Measurements from ENCODE around the gene CADM2.

The CADM2 gene

DNA sequence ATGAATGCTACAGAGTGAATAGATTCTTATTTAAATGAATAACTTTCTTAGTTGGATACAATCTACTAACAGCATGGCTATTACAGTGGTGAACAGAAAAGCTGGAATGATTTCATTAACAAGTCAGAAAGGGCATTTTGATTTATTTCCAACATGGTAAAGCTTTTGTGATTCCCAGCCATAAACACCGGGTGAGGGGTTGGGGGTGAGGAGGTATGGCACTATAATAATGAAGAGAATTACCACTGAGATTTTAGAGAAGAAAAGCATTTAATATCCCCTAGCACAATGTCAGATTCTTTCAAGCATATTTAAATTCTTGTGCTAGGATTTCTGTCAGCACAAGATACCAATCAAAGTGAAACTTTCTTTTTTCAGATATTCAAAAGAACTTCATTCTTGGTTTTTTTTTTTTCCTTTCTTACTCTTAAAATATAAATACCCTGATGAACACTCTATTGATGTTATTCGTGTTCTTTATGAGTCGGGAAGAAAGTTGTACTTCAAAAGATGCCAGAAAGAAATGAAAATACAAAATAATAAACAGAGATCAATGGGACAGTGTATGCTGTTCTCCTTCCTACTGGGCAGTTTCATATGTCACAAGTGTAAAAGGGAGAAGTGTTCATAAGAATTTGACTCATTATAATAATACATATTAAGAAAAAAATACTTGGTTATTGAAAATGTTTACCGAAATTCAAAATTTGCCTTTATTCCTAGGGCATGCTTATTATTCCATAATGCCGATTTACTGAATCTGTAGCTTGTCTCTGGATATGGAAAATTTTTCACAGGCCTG, 522.8 kb downstream of the CADM2 start:
- no peaks in the 10 kb centered on the region for H3K27me3 ChIP-seq (replicated peaks; ENCODE audit: control insufficient read depth, insufficient read depth, low read length)
- H3K36me3 ChIP-seq (ENCODE audit: control insufficient read depth, insufficient read depth, low read length): no peaks in the 10 kb centered on the region
- no peak for DNase-seq (ENCODE audit: extremely low read depth, insufficient read length)
- TF ChIP-seq, protein P1, sequence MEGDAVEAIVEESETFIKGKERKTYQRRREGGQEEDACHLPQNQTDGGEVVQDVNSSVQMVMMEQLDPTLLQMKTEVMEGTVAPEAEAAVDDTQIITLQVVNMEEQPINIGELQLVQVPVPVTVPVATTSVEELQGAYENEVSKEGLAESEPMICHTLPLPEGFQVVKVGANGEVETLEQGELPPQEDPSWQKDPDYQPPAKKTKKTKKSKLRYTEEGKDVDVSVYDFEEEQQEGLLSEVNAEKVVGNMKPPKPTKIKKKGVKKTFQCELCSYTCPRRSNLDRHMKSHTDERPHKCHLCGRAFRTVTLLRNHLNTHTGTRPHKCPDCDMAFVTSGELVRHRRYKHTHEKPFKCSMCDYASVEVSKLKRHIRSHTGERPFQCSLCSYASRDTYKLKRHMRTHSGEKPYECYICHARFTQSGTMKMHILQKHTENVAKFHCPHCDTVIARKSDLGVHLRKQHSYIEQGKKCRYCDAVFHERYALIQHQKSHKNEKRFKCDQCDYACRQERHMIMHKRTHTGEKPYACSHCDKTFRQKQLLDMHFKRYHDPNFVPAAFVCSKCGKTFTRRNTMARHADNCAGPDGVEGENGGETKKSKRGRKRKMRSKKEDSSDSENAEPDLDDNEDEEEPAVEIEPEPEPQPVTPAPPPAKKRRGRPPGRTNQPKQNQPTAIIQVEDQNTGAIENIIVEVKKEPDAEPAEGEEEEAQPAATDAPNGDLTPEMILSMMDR (IDR thresholded peaks at IDR 0.05; ENCODE audit: insufficient read depth, low read length, poor library complexity, severe bottlenecking): no peak
- no peak overlapping the region for H3K4me3 ChIP-seq (replicated peaks; ENCODE audit: low read depth, low read length)

DNA sequence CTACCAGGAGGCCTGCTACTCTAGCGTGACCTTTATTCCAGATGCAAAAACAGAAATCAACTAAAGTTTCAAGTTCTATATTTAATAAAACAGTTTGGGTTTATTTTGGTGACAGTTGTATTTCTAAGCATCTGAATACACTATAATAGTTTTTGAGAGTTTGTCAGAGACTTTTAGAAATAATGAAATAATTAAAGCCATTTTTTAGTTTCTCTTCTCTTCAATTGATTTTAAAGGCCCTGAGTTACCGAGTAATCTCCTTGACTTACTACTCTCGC, 523.4 kb downstream of the CADM2 start:
- TF ChIP-seq, protein P1 (IDR thresholded peaks at IDR 0.05; ENCODE audit: insufficient read depth, low read length, poor library complexity, severe bottlenecking): no peak
- no peaks in the 10 kb centered on the region for H3K36me3 ChIP-seq (ENCODE audit: control insufficient read depth, insufficient read depth, low read length)
- DNase-seq (ENCODE audit: extremely low read depth, insufficient read length): no peak
- no peaks in the 10 kb centered on the region for H3K27me3 ChIP-seq (replicated peaks; ENCODE audit: control insufficient read depth, insufficient read depth, low read length)
- H3K4me3 ChIP-seq (replicated peaks; ENCODE audit: low read depth, low read length): no peak overlapping the region

DNA sequence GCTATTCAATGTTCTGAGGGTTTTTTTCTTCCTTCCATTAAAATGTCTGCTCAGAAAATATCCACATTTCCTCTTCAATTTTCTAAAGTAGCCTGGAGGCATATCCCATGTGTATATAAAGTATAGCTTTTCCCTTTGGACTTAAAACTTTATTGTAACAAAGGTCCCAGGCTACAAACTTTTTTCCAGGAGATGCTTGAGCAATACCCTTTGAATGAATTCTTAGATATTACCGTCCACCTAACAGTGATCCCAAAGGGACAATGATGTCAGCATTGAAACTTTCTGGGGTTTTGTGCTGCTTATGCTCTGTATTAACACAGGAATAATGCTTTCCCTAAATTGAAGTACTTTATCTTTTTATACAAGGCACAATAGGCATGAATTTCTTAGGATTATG, 525.2 kb downstream of the CADM2 start:
- Histone ChIP-seq H3K4me3 (replicated peaks; ENCODE audit: low read depth, low read length) (no peak overlapping the region), H3K36me3 (ENCODE audit: control insufficient read depth, insufficient read depth, low read length) (no peaks in the 10 kb centered on the region), H3K27me3 (replicated peaks; ENCODE audit: control insufficient read depth, insufficient read depth, low read length) (no peaks in the 10 kb centered on the region)
- TF ChIP-seq, protein P1 (IDR thresholded peaks at IDR 0.05; ENCODE audit: insufficient read depth, low read length, poor library complexity, severe bottlenecking): no peak
- DNase-seq (ENCODE audit: extremely low read depth, insufficient read length): no peak

DNA sequence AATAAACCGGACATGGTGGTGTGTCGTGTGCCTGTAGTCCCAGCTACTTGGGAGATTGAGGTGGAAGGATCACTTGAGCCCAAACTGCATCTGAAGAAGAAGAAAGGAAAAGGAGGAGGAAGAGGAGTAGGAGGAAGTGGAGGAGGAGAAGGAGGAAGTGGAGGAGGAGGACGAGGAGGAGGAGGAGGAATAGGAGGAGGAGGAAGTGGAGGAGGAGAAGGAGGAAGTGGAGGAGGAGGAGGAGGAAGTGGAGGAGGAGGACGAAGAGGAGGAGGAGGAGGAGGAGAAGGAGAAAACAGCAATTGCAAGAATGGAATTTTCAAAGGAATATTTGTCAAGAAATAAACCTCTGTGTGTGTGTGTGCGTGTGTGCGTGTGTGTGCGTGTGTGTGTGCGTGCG, 528.6 kb downstream of the CADM2 start:
- Histone ChIP-seq H3K4me3 (replicated peaks; ENCODE audit: low read depth, low read length) (no peak overlapping the region), H3K27me3 (replicated peaks; ENCODE audit: control insufficient read depth, insufficient read depth, low read length) (no peaks in the 10 kb centered on the region), H3K36me3 (ENCODE audit: control insufficient read depth, insufficient read depth, low read length) (no peaks in the 10 kb centered on the region)
- DNase-seq (ENCODE audit: extremely low read depth, insufficient read length): no peak
- TF ChIP-seq, protein P1 (IDR thresholded peaks at IDR 0.05; ENCODE audit: insufficient read depth, low read length, poor library complexity, severe bottlenecking): no peak

DNA sequence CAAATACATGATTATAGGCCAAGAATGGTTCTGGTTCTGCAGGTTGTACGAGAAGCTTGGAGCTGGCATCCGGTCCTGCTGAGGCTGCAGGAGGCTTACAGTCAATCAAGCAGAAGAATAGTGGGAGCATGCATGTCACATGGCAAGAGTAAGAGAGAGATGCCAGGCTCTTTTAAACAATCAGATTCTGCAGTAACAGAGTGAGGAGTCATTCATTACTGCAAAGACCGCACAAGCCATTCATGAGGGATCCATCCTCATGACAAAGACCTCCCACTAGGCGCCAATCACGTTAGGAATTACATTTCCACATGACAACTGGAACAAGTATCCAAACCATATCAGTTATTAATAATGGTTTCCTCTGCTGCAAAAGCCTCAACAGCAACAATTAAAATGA, 536.8 kb downstream of the CADM2 start:
- no peak for DNase-seq (ENCODE audit: extremely low read depth, insufficient read length)
- TF ChIP-seq, protein P1 (IDR thresholded peaks at IDR 0.05; ENCODE audit: insufficient read depth, low read length, poor library complexity, severe bottlenecking): no peak
- Histone ChIP-seq H3K36me3 (ENCODE audit: control insufficient read depth, insufficient read depth, low read length) (no peaks in the 10 kb centered on the region), H3K4me3 (replicated peaks; ENCODE audit: low read depth, low read length) (no peak overlapping the region), H3K27me3 (replicated peaks; ENCODE audit: control insufficient read depth, insufficient read depth, low read length) (no peaks in the 10 kb centered on the region)

DNA sequence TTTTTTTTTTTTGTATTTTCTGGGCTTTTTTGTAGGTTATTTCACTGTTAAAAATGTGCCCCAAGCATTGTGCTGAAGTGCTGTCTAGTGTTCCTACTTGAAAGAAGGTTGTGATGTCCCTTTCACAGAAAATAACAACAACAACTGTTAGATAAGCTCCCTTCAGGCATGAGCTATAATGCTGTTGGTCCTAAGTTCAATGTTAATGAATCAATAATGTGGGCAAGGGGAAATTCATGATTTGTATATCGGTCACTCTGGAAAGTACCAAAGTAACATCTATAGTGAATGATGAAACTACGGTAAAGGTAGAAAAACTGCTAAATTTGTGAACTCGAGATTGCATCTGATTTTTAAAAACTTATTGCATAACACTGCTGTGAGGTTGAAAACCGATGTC, 539.4 kb downstream of the CADM2 start:
- Histone ChIP-seq H3K4me3 (replicated peaks; ENCODE audit: low read depth, low read length) (no peak overlapping the region), H3K27me3 (replicated peaks; ENCODE audit: control insufficient read depth, insufficient read depth, low read length) (no peaks in the 10 kb centered on the region), H3K36me3 (ENCODE audit: control insufficient read depth, insufficient read depth, low read length) (no peaks in the 10 kb centered on the region)
- TF ChIP-seq, protein P1 (IDR thresholded peaks at IDR 0.05; ENCODE audit: insufficient read depth, low read length, poor library complexity, severe bottlenecking): no peak
- no peak for DNase-seq (ENCODE audit: extremely low read depth, insufficient read length)

All from GM06990 (cell line).